HepG2 (cell line): ENCODE measurements around the gene TASP1. TPM values are rescaled to one million over a fixed set of nuclear protein-coding genes. Genes with fewer than 3 reads are reported as not detected.

Experiments
- CBX5 ChIP-seq: sonication (generic); formaldehyde crosslinking; IDR thresholded peaks from 2 replicates; pipeline ENCODE4 v1.4.0; 2020; ENCODE audit warnings: missing genetic modification reagents, borderline replicate concordance
- FOXP1 ChIP-seq, 2 experiments: fragments of 450-650 bp in 1 of 2; IDR thresholded peaks; 2 replicates each; pipeline ENCODE4 v1.6.1; 2017 to 2018; ENCODE audit warnings: antibody characterized with exemption in 1 of 2
- GABPB1 ChIP-seq: IDR thresholded peaks from 2 replicates; pipeline ENCODE4 v1.6.1; 2016; ENCODE audit warnings: mild to moderate bottlenecking, missing genetic modification reagents, moderate library complexity, missing compliant biosample characterization
- HDAC6 ChIP-seq: fragments of 200-600 bp; sonication (generic); IDR thresholded peaks from 2 replicates; pipeline ENCODE4 v1.7.0; 2017; ENCODE audit warnings: mild to moderate bottlenecking, antibody characterized with exemption, low read length, low read depth
- MED1 ChIP-seq: sonication (generic); formaldehyde crosslinking; IDR thresholded peaks from 2 replicates; pipeline ENCODE4 v1.4.0; 2020; ENCODE audit warnings: missing genetic modification reagents
- MED8 ChIP-seq: sonication (generic); formaldehyde crosslinking; IDR thresholded peaks from 2 replicates; pipeline ENCODE4 v1.8.1; 2023; ENCODE audit warnings: mild to moderate bottlenecking, missing genetic modification reagents; ENCODE audit not compliant: insufficient replicate concordance
- MXI1 ChIP-seq: IDR thresholded peaks from 3 replicates; pipeline ENCODE4 v1.6.1; 2012; ENCODE audit warnings: low read depth, low read length, inconsistent platforms, borderline replicate concordance
- RCOR2 ChIP-seq: IDR thresholded peaks from 2 replicates; pipeline ENCODE4 v1.6.1; 2016; ENCODE audit warnings: missing biosample characterization, missing genetic modification reagents
- SAP130 ChIP-seq: IDR thresholded peaks from 2 replicates; pipeline ENCODE4 v1.6.1; 2016; ENCODE audit warnings: low read depth
- SIX1 ChIP-seq: sonication (generic); formaldehyde crosslinking; IDR thresholded peaks from 2 replicates; pipeline ENCODE4 v1.4.0; 2020; ENCODE audit warnings: missing genetic modification reagents, borderline replicate concordance
- SIX4 ChIP-seq: sonication (generic); formaldehyde crosslinking; IDR thresholded peaks from 2 replicates; pipeline ENCODE4 v1.4.0; 2020; ENCODE audit warnings: missing genetic modification reagents
- SMAD1 ChIP-seq: sonication (generic); formaldehyde crosslinking; IDR thresholded peaks from 2 replicates; pipeline ENCODE4 v1.4.0; 2020; ENCODE audit warnings: missing genetic modification reagents, low read depth, mild to moderate bottlenecking, borderline replicate concordance
- SOX13 ChIP-seq, 3 experiments: fragments of 450-650 bp in 1 of 3; sonication (generic) in 1 of 3; formaldehyde crosslinking in 1 of 3; IDR thresholded peaks in 2 of 3; conservative IDR thresholded peaks in 1 of 3; 2 replicates each; pipeline versions ENCODE4 v1.5.0 to v1.6.1; 2016 to 2020; ENCODE audit warnings: antibody characterized with exemption in 1 of 3, mild to moderate bottlenecking in 1 of 3, missing compliant biosample characterization in 1 of 3, missing genetic modification reagents in 1 of 3, moderate library complexity in 1 of 3
- ZBTB42 ChIP-seq: sonication (generic); formaldehyde crosslinking; IDR thresholded peaks from 2 replicates; pipeline ENCODE4 v1.5.0; 2020; ENCODE audit warnings: mild to moderate bottlenecking, missing genetic modification reagents
- ZNF652 ChIP-seq: IDR thresholded peaks from 2 replicates; pipeline ENCODE4 v1.6.1; 2016; ENCODE audit warnings: low read depth, borderline replicate concordance
- ZNF749 ChIP-seq: sonication (generic); formaldehyde crosslinking; IDR thresholded peaks from 2 replicates; pipeline ENCODE4 v1.8.0; 2022; ENCODE audit warnings: mild to moderate bottlenecking, missing genetic modification reagents, moderate library complexity, borderline replicate concordance
- ZNF850 ChIP-seq: sonication (generic); formaldehyde crosslinking; conservative IDR thresholded peaks from 2 replicates; pipeline ENCODE4 v1.9.0; 2021; ENCODE audit warnings: mild to moderate bottlenecking, missing genetic modification reagents
- ZSCAN21 ChIP-seq: sonication (generic); formaldehyde crosslinking; IDR thresholded peaks from 2 replicates; pipeline ENCODE4 v1.8.0; 2022; ENCODE audit warnings: mild to moderate bottlenecking, missing genetic modification reagents, moderate library complexity, borderline replicate concordance
- polyA plus RNA-seq, 8 experiments: library from polyadenylated mRNA; depleted of rRNA in 3 of 8; stranded (reverse) in 7 of 8; unstranded in 1 of 8; fragments of >200 nt; fragmentation: Illumina TruSeq in 4 of 8; extraction: Trizol in 4 of 8; gene quantifications; 2 replicates each; pipeline versions ENCODE4 v1.2.1 to v1.2.3, GENCODE V29; 2011 to 2016; ENCODE audit warnings: low read depth in 4 of 8, missing spikeins in 1 of 8, mixed read lengths in 1 of 8; ENCODE audit not compliant: insufficient read depth in 1 of 8
- total RNA-seq, 5 experiments: library from RNA; depleted of rRNA; stranded (reverse); fragments of >200 nt; fragmentation: Illumina TruSeq; extraction: Trizol; gene quantifications; 2 replicates each; pipeline ENCODE4 v1.2.3, GENCODE V29; 2016; ENCODE audit warnings: low read depth in 1 of 5
- TF ChIP-seq, protein P1 (sequence below): sonication (generic); formaldehyde crosslinking; IDR thresholded peaks from 2 replicates; pipeline ENCODE4 v1.4.0; 2020; ENCODE audit warnings: low read depth, mild to moderate bottlenecking, missing genetic modification reagents
- TF ChIP-seq, protein P2 (sequence below): sonication (generic); formaldehyde crosslinking; IDR thresholded peaks from 2 replicates; pipeline ENCODE4 v1.5.0; 2020; ENCODE audit warnings: missing genetic modification reagents, mild to moderate bottlenecking, borderline replicate concordance
- TF ChIP-seq, protein P3 (sequence below): sonication (generic); formaldehyde crosslinking; IDR thresholded peaks from 2 replicates; pipeline ENCODE4 v1.8.0; 2022; ENCODE audit warnings: missing genetic modification reagents, mild to moderate bottlenecking, moderate library complexity, borderline replicate concordance
- TF ChIP-seq, protein P4 (sequence below): sonication (generic); formaldehyde crosslinking; IDR thresholded peaks from 2 replicates; pipeline ENCODE4 v1.5.1; 2020; ENCODE audit warnings: missing genetic modification reagents, mild to moderate bottlenecking, borderline replicate concordance

TASP1 gene
- total and polyA plus RNA-seq, 2 of the 13 experiments (the other 11 are each of a cell fraction or from before 2014, with no cell fraction given) = 10.0 to 25.2 TPM

DNA sequence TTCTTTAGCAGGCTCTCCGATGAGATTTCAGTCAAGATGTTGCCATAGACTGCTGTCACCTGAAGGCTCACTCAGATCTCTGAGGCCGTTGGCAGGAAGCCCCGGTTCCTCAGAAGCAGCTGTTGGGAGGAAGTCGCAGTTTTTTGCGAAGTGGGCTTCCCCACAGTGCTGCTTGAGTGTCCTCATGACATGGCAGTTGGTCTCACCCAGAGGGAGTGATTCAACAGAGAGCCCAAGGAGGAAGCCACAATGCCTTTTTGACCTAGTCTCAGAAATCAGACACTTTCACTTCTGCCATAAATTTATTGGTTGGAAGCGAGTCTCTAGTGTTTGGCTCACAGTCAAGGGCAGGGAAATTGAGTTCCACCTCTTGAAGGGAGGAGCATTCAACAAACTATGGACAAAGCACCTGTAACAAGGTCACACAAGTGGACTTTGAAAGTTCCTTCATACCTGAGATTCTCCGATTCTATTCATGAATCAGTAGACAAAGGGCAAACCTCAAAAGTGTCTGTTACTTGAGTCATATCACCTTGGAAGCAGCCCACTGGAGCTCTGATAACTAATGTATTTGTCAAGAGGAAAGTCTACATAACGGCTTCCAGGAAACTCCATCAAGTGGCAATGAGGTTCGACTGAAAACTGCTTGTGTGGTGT is 208.3 kb downstream of the TASP1 start (continued):
- TF ChIP-seq GABPB1 (CRISPR knock-in tag) = no peak
- TF ChIP-seq MED8 (CRISPR knock-in tag) = no peak
- TF ChIP-seq RCOR2 (CRISPR knock-in tag) = peak; percentile 81
- no peak for TF ChIP-seq ZSCAN21 (CRISPR knock-in tag)
- TF ChIP-seq ZBTB42 (CRISPR knock-in tag) = no peak
- 0 out of 2 replicates have a peak, but pooled peaks have one; percentile 42 for TF ChIP-seq SAP130 (CRISPR knock-in tag)
- TF ChIP-seq, protein P1, sequence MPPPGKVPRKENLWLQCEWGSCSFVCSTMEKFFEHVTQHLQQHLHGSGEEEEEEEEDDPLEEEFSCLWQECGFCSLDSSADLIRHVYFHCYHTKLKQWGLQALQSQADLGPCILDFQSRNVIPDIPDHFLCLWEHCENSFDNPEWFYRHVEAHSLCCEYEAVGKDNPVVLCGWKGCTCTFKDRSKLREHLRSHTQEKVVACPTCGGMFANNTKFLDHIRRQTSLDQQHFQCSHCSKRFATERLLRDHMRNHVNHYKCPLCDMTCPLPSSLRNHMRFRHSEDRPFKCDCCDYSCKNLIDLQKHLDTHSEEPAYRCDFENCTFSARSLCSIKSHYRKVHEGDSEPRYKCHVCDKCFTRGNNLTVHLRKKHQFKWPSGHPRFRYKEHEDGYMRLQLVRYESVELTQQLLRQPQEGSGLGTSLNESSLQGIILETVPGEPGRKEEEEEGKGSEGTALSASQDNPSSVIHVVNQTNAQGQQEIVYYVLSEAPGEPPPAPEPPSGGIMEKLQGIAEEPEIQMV (CRISPR knock-in tag) = no peak
- no peak for TF ChIP-seq HDAC6
- TF ChIP-seq, protein P2, sequence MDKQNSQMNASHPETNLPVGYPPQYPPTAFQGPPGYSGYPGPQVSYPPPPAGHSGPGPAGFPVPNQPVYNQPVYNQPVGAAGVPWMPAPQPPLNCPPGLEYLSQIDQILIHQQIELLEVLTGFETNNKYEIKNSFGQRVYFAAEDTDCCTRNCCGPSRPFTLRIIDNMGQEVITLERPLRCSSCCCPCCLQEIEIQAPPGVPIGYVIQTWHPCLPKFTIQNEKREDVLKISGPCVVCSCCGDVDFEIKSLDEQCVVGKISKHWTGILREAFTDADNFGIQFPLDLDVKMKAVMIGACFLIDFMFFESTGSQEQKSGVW = no peak
- TF ChIP-seq CBX5 (CRISPR knock-in tag) = 0 out of 2 replicates have a peak, but pooled peaks have one; percentile 27
- 0 out of 2 replicates have a peak, but pooled peaks have one; percentile 22 for TF ChIP-seq SIX1
- TF ChIP-seq MED1 (CRISPR knock-in tag) = peak; percentile 48; the same call in 1 of the 2 replicates
- TF ChIP-seq ZNF749 (CRISPR knock-in tag) = no peak
- TF ChIP-seq, protein P3, sequence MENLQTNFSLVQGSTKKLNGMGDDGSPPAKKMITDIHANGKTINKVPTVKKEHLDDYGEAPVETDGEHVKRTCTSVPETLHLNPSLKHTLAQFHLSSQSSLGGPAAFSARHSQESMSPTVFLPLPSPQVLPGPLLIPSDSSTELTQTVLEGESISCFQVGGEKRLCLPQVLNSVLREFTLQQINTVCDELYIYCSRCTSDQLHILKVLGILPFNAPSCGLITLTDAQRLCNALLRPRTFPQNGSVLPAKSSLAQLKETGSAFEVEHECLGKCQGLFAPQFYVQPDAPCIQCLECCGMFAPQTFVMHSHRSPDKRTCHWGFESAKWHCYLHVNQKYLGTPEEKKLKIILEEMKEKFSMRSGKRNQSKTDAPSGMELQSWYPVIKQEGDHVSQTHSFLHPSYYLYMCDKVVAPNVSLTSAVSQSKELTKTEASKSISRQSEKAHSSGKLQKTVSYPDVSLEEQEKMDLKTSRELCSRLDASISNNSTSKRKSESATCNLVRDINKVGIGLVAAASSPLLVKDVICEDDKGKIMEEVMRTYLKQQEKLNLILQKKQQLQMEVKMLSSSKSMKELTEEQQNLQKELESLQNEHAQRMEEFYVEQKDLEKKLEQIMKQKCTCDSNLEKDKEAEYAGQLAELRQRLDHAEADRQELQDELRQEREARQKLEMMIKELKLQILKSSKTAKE = no peak
- TF ChIP-seq MXI1 = no peak
- peak; percentile 24; the same call in 1 of the 2 replicates for TF ChIP-seq SOX13 (IDR thresholded peaks at IDR 0.05)
- TF ChIP-seq SOX13 (CRISPR knock-in tag; conservative IDR thresholded peaks at IDR 0.05 in 1 of 2, IDR thresholded peaks at IDR 0.05 in 1 of 2) = peak in 1 of 2 experiments; percentile 93; a peak in 2 of 4 replicates
- TF ChIP-seq SIX4 (CRISPR knock-in tag) = peak; percentile 72
- TF ChIP-seq SMAD1 (CRISPR knock-in tag) = no peak
- TF ChIP-seq ZNF850 = no peak
- TF ChIP-seq FOXP1 (IDR thresholded peaks at IDR 0.05) = no peak
- 0 out of 2 replicates have a peak, but pooled peaks have one; percentile 50 for TF ChIP-seq FOXP1 (CRISPR knock-in tag; IDR thresholded peaks at IDR 0.05)
- TF ChIP-seq ZNF652 = no peak
- TF ChIP-seq, protein P4, sequence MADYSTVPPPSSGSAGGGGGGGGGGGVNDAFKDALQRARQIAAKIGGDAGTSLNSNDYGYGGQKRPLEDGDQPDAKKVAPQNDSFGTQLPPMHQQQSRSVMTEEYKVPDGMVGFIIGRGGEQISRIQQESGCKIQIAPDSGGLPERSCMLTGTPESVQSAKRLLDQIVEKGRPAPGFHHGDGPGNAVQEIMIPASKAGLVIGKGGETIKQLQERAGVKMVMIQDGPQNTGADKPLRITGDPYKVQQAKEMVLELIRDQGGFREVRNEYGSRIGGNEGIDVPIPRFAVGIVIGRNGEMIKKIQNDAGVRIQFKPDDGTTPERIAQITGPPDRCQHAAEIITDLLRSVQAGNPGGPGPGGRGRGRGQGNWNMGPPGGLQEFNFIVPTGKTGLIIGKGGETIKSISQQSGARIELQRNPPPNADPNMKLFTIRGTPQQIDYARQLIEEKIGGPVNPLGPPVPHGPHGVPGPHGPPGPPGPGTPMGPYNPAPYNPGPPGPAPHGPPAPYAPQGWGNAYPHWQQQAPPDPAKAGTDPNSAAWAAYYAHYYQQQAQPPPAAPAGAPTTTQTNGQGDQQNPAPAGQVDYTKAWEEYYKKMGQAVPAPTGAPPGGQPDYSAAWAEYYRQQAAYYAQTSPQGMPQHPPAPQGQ (CRISPR knock-in tag) = no peak
